ENCODE measurements around the gene NEK9. TPM values are rescaled to one million over a fixed set of nuclear protein-coding genes. Genes with fewer than 3 reads are reported as not detected.

NEK9 gene
- total RNA-seq, 1 experiment from 2014 or later, result 40.7 TPM

DNA sequence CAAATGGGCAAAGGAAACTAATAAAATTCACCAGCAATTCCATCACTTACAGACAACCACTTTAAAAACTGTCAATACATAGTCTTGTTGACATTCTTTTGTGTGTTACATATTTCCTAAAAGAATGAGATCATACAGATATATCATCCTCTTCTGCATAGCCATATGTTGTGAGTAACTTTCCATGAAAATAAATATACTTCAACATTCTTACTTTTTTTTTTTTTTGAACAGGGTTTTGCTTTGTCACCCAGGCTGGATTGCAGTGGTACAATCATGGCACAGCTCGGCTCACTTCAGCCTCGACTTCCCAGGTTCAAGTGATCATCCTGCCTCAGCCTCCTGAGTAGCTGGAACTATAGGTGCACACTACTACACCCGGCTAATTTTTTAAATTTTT is 36.5 kb downstream of the NEK9 start:
- Histone ChIP-seq H3K4me1 (ENCODE audit: control insufficient read depth, insufficient read depth, low read length) (no peaks in the 10 kb centered on the region), H3K4me3 (ENCODE audit: low read depth in 2 of 2, low read length in 2 of 2) (no peak overlapping the region), H3K27ac (ENCODE audit: low read length) (no peak overlapping the region), H3K9me3 (ENCODE audit: control insufficient read depth, insufficient read depth, low read depth, low read length) (no peaks in the 10 kb centered on the region), H3K27me3 (ENCODE audit: control insufficient read depth, insufficient read depth, low read length) (no peaks in the 10 kb centered on the region), H3K36me3 (ENCODE audit: control insufficient read depth, insufficient read depth, low read length) (peaks cover 13% of the 10 kb centered on the region)
- POLR2A ChIA-PET, result no interaction called here
- CTCF ChIA-PET, result interaction anchor here (1.3 kb wide), 1 partner anchor 145 kb away, joined by 4 read pairs; no protein-coding TSS in a partner anchor
- ATAC-seq, result no peak
- no peak for DNase-seq (ENCODE audit: low read depth, low spot score)
- intact Hi-C loops (cut with micrococcal nuclease; ENCODE audit: unreplicated experiment) (no loop called here), in situ Hi-C loops (cut with HindIII; ENCODE audit: low pct_unique_long_range_greater_than_20kb, low sequenced_read_pairs) (no loop called here)
- TF ChIP-seq, protein P1, sequence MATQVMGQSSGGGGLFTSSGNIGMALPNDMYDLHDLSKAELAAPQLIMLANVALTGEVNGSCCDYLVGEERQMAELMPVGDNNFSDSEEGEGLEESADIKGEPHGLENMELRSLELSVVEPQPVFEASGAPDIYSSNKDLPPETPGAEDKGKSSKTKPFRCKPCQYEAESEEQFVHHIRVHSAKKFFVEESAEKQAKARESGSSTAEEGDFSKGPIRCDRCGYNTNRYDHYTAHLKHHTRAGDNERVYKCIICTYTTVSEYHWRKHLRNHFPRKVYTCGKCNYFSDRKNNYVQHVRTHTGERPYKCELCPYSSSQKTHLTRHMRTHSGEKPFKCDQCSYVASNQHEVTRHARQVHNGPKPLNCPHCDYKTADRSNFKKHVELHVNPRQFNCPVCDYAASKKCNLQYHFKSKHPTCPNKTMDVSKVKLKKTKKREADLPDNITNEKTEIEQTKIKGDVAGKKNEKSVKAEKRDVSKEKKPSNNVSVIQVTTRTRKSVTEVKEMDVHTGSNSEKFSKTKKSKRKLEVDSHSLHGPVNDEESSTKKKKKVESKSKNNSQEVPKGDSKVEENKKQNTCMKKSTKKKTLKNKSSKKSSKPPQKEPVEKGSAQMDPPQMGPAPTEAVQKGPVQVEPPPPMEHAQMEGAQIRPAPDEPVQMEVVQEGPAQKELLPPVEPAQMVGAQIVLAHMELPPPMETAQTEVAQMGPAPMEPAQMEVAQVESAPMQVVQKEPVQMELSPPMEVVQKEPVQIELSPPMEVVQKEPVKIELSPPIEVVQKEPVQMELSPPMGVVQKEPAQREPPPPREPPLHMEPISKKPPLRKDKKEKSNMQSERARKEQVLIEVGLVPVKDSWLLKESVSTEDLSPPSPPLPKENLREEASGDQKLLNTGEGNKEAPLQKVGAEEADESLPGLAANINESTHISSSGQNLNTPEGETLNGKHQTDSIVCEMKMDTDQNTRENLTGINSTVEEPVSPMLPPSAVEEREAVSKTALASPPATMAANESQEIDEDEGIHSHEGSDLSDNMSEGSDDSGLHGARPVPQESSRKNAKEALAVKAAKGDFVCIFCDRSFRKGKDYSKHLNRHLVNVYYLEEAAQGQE (IDR thresholded peaks at IDR 0.05; ENCODE audit: insufficient read depth in 1 of 2, low read depth in 2 of 2, low read length in 1 of 2), result no peak
- BruUV-seq (replicated peaks), result no TSS peak

GRCh38 chr14:75088566-75089373 is 38.1 kb downstream of the NEK9 start:
- intact Hi-C loops (cut with micrococcal nuclease; ENCODE audit: unreplicated experiment) (loop anchor here (5.0 to 10.0 kb wide), 2 partner anchors 144 to 226 kb away; no protein-coding TSS in a partner anchor), in situ Hi-C loops (cut with HindIII; ENCODE audit: low pct_unique_long_range_greater_than_20kb, low sequenced_read_pairs) (no loop called here)
- CTCF ChIA-PET, result interaction anchor here (0.6 to 1.7 kb wide), 3 partner anchors 144 to 228 kb away, joined by 3 to 9 read pairs (median 5); no protein-coding TSS in a partner anchor
- peak; percentile 79 for TF ChIP-seq CTCF (IDR thresholded peaks at IDR 0.05)
- TF ChIP-seq TCF7L2 (IDR thresholded peaks at IDR 0.05; ENCODE audit: low read depth, low read length), result no peak
- no TSS peak for BruUV-seq (replicated peaks)
- Histone ChIP-seq H3K27me3 (ENCODE audit: control insufficient read depth, insufficient read depth, low read length) (no peaks in the 10 kb centered on the region), H3K36me3 (ENCODE audit: control insufficient read depth, insufficient read depth, low read length) (peaks cover 8% of the 10 kb centered on the region), H3K9me3 (ENCODE audit: control insufficient read depth, insufficient read depth, low read depth, low read length) (no peaks in the 10 kb centered on the region), H3K27ac (ENCODE audit: low read length) (no peak overlapping the region), H3K4me1 (ENCODE audit: control insufficient read depth, insufficient read depth, low read length) (no peaks in the 10 kb centered on the region), H3K4me3 (ENCODE audit: low read depth in 2 of 2, low read length in 2 of 2) (no peak overlapping the region)
- DNase-seq (ENCODE audit: low read depth, low spot score) (peak; percentile 41), ATAC-seq (peak; percentile 80)
- POLR2A ChIA-PET, result interaction anchor here (0.6 to 1.4 kb wide), 2 partner anchors 20 to 130 kb away, joined by 3 to 4 read pairs; partner anchors contain the start of gene ZC2HC1C

GRCh38 chr14:75088153-75088552 is 38.7 kb downstream of the NEK9 start:
- H3K27ac ChIP-seq (ENCODE audit: low read length), result no peak overlapping the region
- intact Hi-C loops (cut with micrococcal nuclease; ENCODE audit: unreplicated experiment), result loop anchor here (5.0 to 10.0 kb wide), 2 partner anchors 143 to 226 kb away; no protein-coding TSS in a partner anchor
- no TSS peak for BruUV-seq (replicated peaks)
- CTCF ChIA-PET, result interaction anchor here (1.7 kb wide), 1 partner anchor 227 kb away, joined by 9 read pairs; no protein-coding TSS in a partner anchor
- no peak for TF ChIP-seq SIN3A (IDR thresholded peaks at IDR 0.05; ENCODE audit: borderline replicate concordance, insufficient read depth, low read depth, low read length)
- no peak for TF ChIP-seq CTCF (IDR thresholded peaks at IDR 0.05)
- TF ChIP-seq POLR2AphosphoS5 (IDR thresholded peaks at IDR 0.05; ENCODE audit: low read depth, low read length), result no peak
- TF ChIP-seq, protein P1 (IDR thresholded peaks at IDR 0.05; ENCODE audit: insufficient read depth in 1 of 2, low read depth in 2 of 2, low read length in 1 of 2), result no peak
- no peak for TF ChIP-seq TCF7L2 (IDR thresholded peaks at IDR 0.05; ENCODE audit: low read depth, low read length)
- H3K4me1 ChIP-seq (ENCODE audit: control insufficient read depth, insufficient read depth, low read length), result no peaks in the 10 kb centered on the region
- DNase-seq (ENCODE audit: low read depth, low spot score) (no peak), ATAC-seq (no peak)
- H3K9me3 ChIP-seq (ENCODE audit: control insufficient read depth, insufficient read depth, low read depth, low read length), result no peaks in the 10 kb centered on the region
- no peak overlapping the region for H3K4me3 ChIP-seq (ENCODE audit: low read depth in 2 of 2, low read length in 2 of 2)
- H3K27me3 ChIP-seq (ENCODE audit: control insufficient read depth, insufficient read depth, low read length), result no peaks in the 10 kb centered on the region
- POLR2A ChIA-PET, result interaction anchor here (1.4 kb wide), 1 partner anchor 19 kb away, joined by 3 read pairs; the partner anchor contains the start of gene ZC2HC1C
- H3K36me3 ChIP-seq (ENCODE audit: control insufficient read depth, insufficient read depth, low read length), result peaks cover 7% of the 10 kb centered on the region; the same call in 1 of the 2 replicates
- in situ Hi-C loops (cut with HindIII; ENCODE audit: low pct_unique_long_range_greater_than_20kb, low sequenced_read_pairs), result no loop called here
